Esophagus (tissue), 2 donors: Measurements from ENCODE around the gene PPP2R2B. TPM values are rescaled to one million over a fixed set of nuclear protein-coding genes. Genes with fewer than 3 reads are reported as not detected.
"Not testable (repeated sequence)": the region's sequence is repeated elsewhere in the genome, so short reads cannot be mapped to it uniquely, and the experiment has no call there.

Source experiments
- H3K27ac ChIP-seq, 2 donors: one replicate each; pipeline ENCODE4 v1.5.1; 2013; ENCODE audit warnings: low read depth in 2 of 2, mild to moderate bottlenecking in 2 of 2, inconsistent platforms in 1 of 2, low read length in 1 of 2, moderate library complexity in 1 of 2
- H3K27me3 ChIP-seq, 2 donors: one replicate each; pipeline ENCODE4 v1.6.1; 2013; ENCODE audit warnings: low read length in 2 of 2, control low read depth in 1 of 2, mild to moderate bottlenecking in 1 of 2; ENCODE audit not compliant: insufficient read depth in 2 of 2, control insufficient read depth in 1 of 2
- H3K36me3 ChIP-seq, 2 donors: one replicate each; pipeline ENCODE4 v1.6.1; 2013; ENCODE audit warnings: low read length in 1 of 2; ENCODE audit not compliant: control insufficient read depth in 2 of 2, insufficient read depth in 2 of 2
- H3K4me1 ChIP-seq, 2 donors: one replicate each; pipeline ENCODE4 v1.6.1; 2013; ENCODE audit warnings: low read length in 1 of 2; ENCODE audit not compliant: control insufficient read depth in 2 of 2, insufficient read depth in 2 of 2
- H3K4me3 ChIP-seq, 2 donors: one replicate each; pipeline ENCODE4 v1.5.1; 2013; ENCODE audit warnings: low read length in 2 of 2, mild to moderate bottlenecking in 2 of 2, low read depth in 1 of 2, moderate library complexity in 1 of 2
- H3K9me3 ChIP-seq, 2 donors: one replicate each; pipeline ENCODE4 v1.6.1; 2013; ENCODE audit warnings: mild to moderate bottlenecking in 2 of 2, low read depth in 1 of 2, low read length in 1 of 2, moderate library complexity in 1 of 2; ENCODE audit not compliant: control insufficient read depth in 2 of 2, insufficient read depth in 1 of 2
- WGBS, 2 donors: extraction: QIAGEN DNeasy Blood & Tissue Kit; methylation state at CpG; one replicate each; pipeline ENCODE4 v1.1.7; 2013; 5-methylcytosine and 5-hydroxymethylcytosine counted together
- polyA plus RNA-seq, 2 donors: library from polyadenylated mRNA; stranded (reverse); fragments of 200-250 nt; gene quantifications; one replicate each; pipeline ENCODE4 v1.2.3, GENCODE V29; 2013
- donor health status: healthy with polysubstance abuse.
- donor health status: Bipolar disorder and iron deficiency.

PPP2R2B gene
- polyA plus RNA-seq, 2 donors, result 0.78 to 0.92 TPM

- H3K4me3 ChIP-seq, result no peak overlapping the region
- 84 to 87% methylated on average over 2 of the region's 2 CpGs for WGBS, 2 donors
- no peaks in the 10 kb centered on the region for H3K4me1 ChIP-seq
- no peaks in the 10 kb centered on the region for H3K9me3 ChIP-seq
- H3K36me3 ChIP-seq, result no peaks in the 10 kb centered on the region
- H3K27me3 ChIP-seq, result no peaks in the 10 kb centered on the region
- no peak overlapping the region for H3K27ac ChIP-seq
Measured at GRCh38 chr5:146744068-146744745, 134.3 kb downstream of the PPP2R2B start.

- H3K4me3 ChIP-seq, result no peak overlapping the region
- no peaks in the 10 kb centered on the region for H3K36me3 ChIP-seq
- H3K27me3 ChIP-seq, result no peaks in the 10 kb centered on the region
- 77 to 80% methylated on average over 5 of the region's 5 CpGs for WGBS, 2 donors
- H3K4me1 ChIP-seq, result no peaks in the 10 kb centered on the region
- no peaks in the 10 kb centered on the region for H3K9me3 ChIP-seq
- no peak overlapping the region for H3K27ac ChIP-seq
Measured at GRCh38 chr5:146734936-146735577, 143.5 kb downstream of the PPP2R2B start.

- WGBS, 2 donors, result 85 to 88% methylated on average over 3 of the region's 3 CpGs
- H3K36me3 ChIP-seq, result no peaks in the 10 kb centered on the region
- no peak overlapping the region for H3K27ac ChIP-seq
- no peaks in the 10 kb centered on the region for H3K4me1 ChIP-seq
- H3K4me3 ChIP-seq, result no peak overlapping the region
- H3K27me3 ChIP-seq, result no peaks in the 10 kb centered on the region
- H3K9me3 ChIP-seq, result peaks cover 2 to 3% of the 10 kb centered on the region in 2 donors
Measured at GRCh38 chr5:146732962-146733361, 145.6 kb downstream of the PPP2R2B start.

GRCh38 chr5:146731909-146732659 lies 146.5 kb downstream of the PPP2R2B start:
- Histone ChIP-seq H3K36me3 (no peaks in the 10 kb centered on the region), H3K4me3 (no peak overlapping the region), H3K27me3 (no peaks in the 10 kb centered on the region), H3K9me3 (peaks cover 2 to 3% of the 10 kb centered on the region in 2 donors), H3K4me1 (no peaks in the 10 kb centered on the region), H3K27ac (no peak overlapping the region)
- 65 to 66% methylated on average over 5 of the region's 5 CpGs for WGBS, 2 donors

GRCh38 chr5:146728746-146729145 lies 149.8 kb downstream of the PPP2R2B start:
- H3K27ac ChIP-seq, H3K4me3 ChIP-seq, H3K27me3 ChIP-seq, H3K9me3 ChIP-seq, H3K4me1 ChIP-seq, H3K36me3 ChIP-seq: not testable (repeated sequence)
- WGBS, 2 donors, result 93 to 97% methylated on average over 3 of the region's 3 CpGs

GRCh38 chr5:146726891-146727290 lies 151.7 kb downstream of the PPP2R2B start:
- Histone ChIP-seq H3K4me1 (no peaks in the 10 kb centered on the region), H3K36me3 (no peaks in the 10 kb centered on the region), H3K27ac (no peak overlapping the region), H3K9me3 (peaks cover 2 to 3% of the 10 kb centered on the region in 2 donors), H3K4me3 (no peak overlapping the region), H3K27me3 (no peaks in the 10 kb centered on the region)
- WGBS, 2 donors, result 74 to 75% methylated on average over 1 of the region's 1 CpG

GRCh38 chr5:146726020-146726419 lies 152.5 kb downstream of the PPP2R2B start:
- 66% methylated on average over 2 of the region's 2 CpGs for WGBS, 2 donors
- Histone ChIP-seq H3K4me3 (no peak overlapping the region), H3K36me3 (no peaks in the 10 kb centered on the region), H3K4me1 (peaks cover 0 to 3% of the 10 kb centered on the region in 2 donors), H3K9me3 (peaks cover 2 to 3% of the 10 kb centered on the region in 2 donors), H3K27ac (no peak overlapping the region), H3K27me3 (no peaks in the 10 kb centered on the region)

GRCh38 chr5:146725025-146725424 lies 153.5 kb downstream of the PPP2R2B start:
- Histone ChIP-seq H3K9me3 (peaks cover 2 to 3% of the 10 kb centered on the region in 2 donors), H3K4me1 (peaks cover 0 to 3% of the 10 kb centered on the region in 2 donors), H3K4me3 (no peak overlapping the region), H3K36me3 (no peaks in the 10 kb centered on the region), H3K27me3 (no peaks in the 10 kb centered on the region), H3K27ac (no peak overlapping the region)
- WGBS, 2 donors, result 75 to 76% methylated on average over 4 of the region's 4 CpGs

GRCh38 chr5:146722361-146722779 lies 156.2 kb downstream of the PPP2R2B start:
- Histone ChIP-seq H3K36me3 (no peaks in the 10 kb centered on the region), H3K4me3 (no peak overlapping the region), H3K9me3 (no peaks in the 10 kb centered on the region), H3K27me3 (no peaks in the 10 kb centered on the region), H3K4me1 (peaks cover 0 to 6% of the 10 kb centered on the region in 2 donors), H3K27ac (peak overlapping the region in 1 of 2 donors; percentile 55)
- 45 to 52% methylated on average over 1 of the region's 1 CpG for WGBS, 2 donors
